GM23338 (cell line): ENCODE data around the gene COX8A. TPM values are rescaled to one million over a fixed set of nuclear protein-coding genes. Genes with fewer than 3 reads are reported as not detected.

Experiments
- ATAC-seq: fragments of 200-7000 bp; cut with Tn5 transposase; 3 replicates; pipeline ENCODE4 v1.9.1; 2020
- DNase-seq: peaks from one replicate; pipeline ENCODE4 v3.0.0-alpha.2; 2015; ENCODE audit warnings: low spot score
- H2AFZ ChIP-seq: fragments of 200-600 bp; sonication (generic); 2 replicates; pipeline ENCODE4 v1.8.0; 2016; ENCODE audit warnings: antibody characterized with exemption, mild to moderate bottlenecking, moderate library complexity
- H3F3A ChIP-seq: fragments of 200-600 bp; sonication (generic); replicated peaks from 2 replicates; pipeline ENCODE4 v1.8.0; 2017; ENCODE audit warnings: antibody characterized with exemption, mixed run types, low read depth
- H3K27ac ChIP-seq: fragments of 200-600 bp; sonication (generic); 2 replicates; pipeline ENCODE4 v1.6.1; 2016; ENCODE audit warnings: low read depth
- H3K27me3 ChIP-seq: fragments of 200-600 bp; sonication (generic); 2 replicates; pipeline ENCODE4 v1.8.0; 2016; ENCODE audit warnings: mild to moderate bottlenecking, mixed run types, moderate library complexity; ENCODE audit not compliant: insufficient read depth
- H3K36me3 ChIP-seq: fragments of 200-600 bp; sonication (generic); 2 replicates; pipeline ENCODE4 v1.8.0; 2016; ENCODE audit warnings: mild to moderate bottlenecking; ENCODE audit not compliant: insufficient read depth
- H3K4me1 ChIP-seq: fragments of 200-600 bp; sonication (generic); 2 replicates; pipeline ENCODE4 v1.8.0; 2016; ENCODE audit warnings: mild to moderate bottlenecking, moderate library complexity; ENCODE audit not compliant: insufficient read depth
- H3K4me2 ChIP-seq: fragments of 200-600 bp; sonication (generic); 2 replicates; pipeline ENCODE4 v1.7.1; 2017; ENCODE audit warnings: mixed run types
- H3K4me3 ChIP-seq: fragments of 200-600 bp; sonication (generic); 2 replicates; pipeline ENCODE4 v1.6.1; 2016; ENCODE audit warnings: mixed run types
- H3K79me2 ChIP-seq: fragments of 200-600 bp; sonication (generic); replicated peaks from 2 replicates; pipeline ENCODE4 v1.8.0; 2017; ENCODE audit warnings: mild to moderate bottlenecking; ENCODE audit not compliant: insufficient read depth
- H3K9me2 ChIP-seq: fragments of 200-600 bp; sonication (generic); 2 replicates; pipeline ENCODE4 v1.8.0; 2017; ENCODE audit not compliant: insufficient read depth
- H4K20me1 ChIP-seq: fragments of 200-600 bp; sonication (generic); replicated peaks from 2 replicates; pipeline ENCODE4 v1.8.0; 2017; ENCODE audit warnings: mild to moderate bottlenecking; ENCODE audit not compliant: insufficient read depth
- H3K27ac Mint-ChIP-seq: 2 replicates; pipeline ENCODE4 v1.8.0; 2020; ENCODE audit warnings: inconsistent platforms, mild to moderate bottlenecking, moderate library complexity, mixed read lengths
- H3K27me3 Mint-ChIP-seq: 3 replicates; pipeline ENCODE4 v1.8.0; 2022; ENCODE audit warnings: low read depth, mild to moderate bottlenecking, moderate library complexity, mixed read lengths, inconsistent platforms; ENCODE audit not compliant: insufficient read depth, poor library complexity
- H3K36me3 Mint-ChIP-seq: 3 replicates; pipeline ENCODE4 v1.8.0; 2021; ENCODE audit warnings: low read depth, mild to moderate bottlenecking, inconsistent platforms, moderate library complexity, mixed read lengths
- H3K4me1 Mint-ChIP-seq: 3 replicates; pipeline ENCODE4 v1.8.0; 2020; ENCODE audit warnings: mild to moderate bottlenecking, inconsistent platforms, mixed read lengths
- H3K4me3 Mint-ChIP-seq: 3 replicates; pipeline ENCODE4 v1.8.0; 2021; ENCODE audit warnings: moderate library complexity, mild to moderate bottlenecking, inconsistent platforms, mixed read lengths
- H3K9me3 Mint-ChIP-seq: 3 replicates; pipeline ENCODE4 v1.8.0; 2020; ENCODE audit warnings: moderate library complexity, mild to moderate bottlenecking, inconsistent platforms, mixed read lengths
- CTCF ChIP-seq, 2 experiments: fragments of 200-600 bp in 1 of 2; sonication (generic) in 1 of 2; conservative IDR thresholded peaks; 2 replicates each; pipeline versions ENCODE4 v1.5.1 to v1.6.1; 2016 to 2017; ENCODE audit warnings: antibody characterized with exemption in 2 of 2, low read depth in 2 of 2, mild to moderate bottlenecking in 2 of 2, moderate library complexity in 1 of 2
- JUNB ChIP-seq: IDR thresholded peaks from one replicate; pipeline ENCODE4 v1.6.1; 2016; ENCODE audit warnings: antibody characterized with exemption; ENCODE audit not compliant: unreplicated experiment
- STAT1 ChIP-seq: IDR thresholded peaks from one replicate; pipeline ENCODE4 v1.6.1; 2016; ENCODE audit warnings: antibody characterized with exemption; ENCODE audit not compliant: unreplicated experiment
- ZNF114 ChIP-seq: fragments of 250-450 bp; sonication (Bioruptor Pico); IDR thresholded peaks from 2 replicates; pipeline ENCODE4 v1.5.0; 2020; ENCODE audit warnings: mild to moderate bottlenecking, moderate library complexity
- ZNF462 ChIP-seq: fragments of 250-450 bp; sonication (Bioruptor Pico); IDR thresholded peaks from 2 replicates; pipeline ENCODE4 v1.5.0; 2020; ENCODE audit warnings: mild to moderate bottlenecking, moderate library complexity
- polyA plus RNA-seq: library from polyadenylated mRNA; unstranded; fragments of >200 nt; fragmentation: Nextera tagmentation; extraction: Ambion mirVana; gene quantifications from 2 replicates; pipeline ENCODE4 v1.2.1, GENCODE V29; 2016
- total RNA-seq: library from RNA; depleted of rRNA; stranded (reverse); fragments of >200 nt; shearing (Covaris generic); gene quantifications from 2 replicates; pipeline ENCODE4 v1.2.3, GENCODE V29; 2014

Gene COX8A
- total and polyA plus RNA-seq, 2 experiments from 2014 or later: 427 to 483 TPM

- TF ChIP-seq ZNF462 (CRISPR knock-in tag): no peak
These were observed 29.4 kb upstream of the COX8A start (continued) for GRCh38 chr11:63944987-63945386.

GRCh38 chr11:63945477-63946163 lies 28.8 kb upstream of the COX8A start:
- no peak for TF ChIP-seq JUNB
- no peak for TF ChIP-seq STAT1
- TF ChIP-seq ZNF114 (CRISPR knock-in tag): no peak
- peak; percentile 61 to 80 for TF ChIP-seq CTCF (conservative IDR thresholded peaks at IDR 0.05; ENCODE audit: low read depth in 2 of 2)
- TF ChIP-seq ZNF462 (CRISPR knock-in tag): no peak
- peak; percentile 90 for DNase-seq
- peaks cover 13% of the 10 kb centered on the region for H3K36me3 ChIP-seq
- no peak overlapping the region for H2AFZ ChIP-seq
- H3K27me3 ChIP-seq: no peaks in the 10 kb centered on the region
- peaks cover 40% of the 10 kb centered on the region for H3K79me2 ChIP-seq
- H3K4me2 ChIP-seq: no peak overlapping the region
- Mint-ChIP-seq H3K4me3 (no peak overlapping the region), H3K36me3 (peaks cover 29% of the 10 kb centered on the region), H3K4me1 (peaks cover under 1% of the 10 kb centered on the region; the same call in 1 of the 3 replicates), H3K27me3 (peaks cover 13% of the 10 kb centered on the region), H3K9me3 (no peaks in the 10 kb centered on the region), H3K27ac (no peak overlapping the region)
- H4K20me1 ChIP-seq: peaks cover 31% of the 10 kb centered on the region
- no peak overlapping the region for H3K4me3 ChIP-seq
- no peaks in the 10 kb centered on the region for H3K9me2 ChIP-seq
- H3F3A ChIP-seq: peaks cover 18% of the 10 kb centered on the region
- no peaks in the 10 kb centered on the region for H3K4me1 ChIP-seq
- H3K27ac ChIP-seq: peak overlapping the region; percentile 15; the same call in 1 of the 2 replicates
- ATAC-seq: peak; percentile 98
